ENCODE results near the gene RBSN. TPM values are rescaled to one million over a fixed set of nuclear protein-coding genes. Genes with fewer than 3 reads are reported as not detected.

Gene RBSN
- total RNA-seq, 1 experiment from 2014 or later, result 18.4 TPM

- POLR2A ChIA-PET, result no interaction called here
- intact Hi-C loops (cut with micrococcal nuclease), result no loop called here
- ATAC-seq (no peak), DNase-seq (ENCODE audit: low read depth, low spot score) (no peak)
- CTCF ChIA-PET, result no interaction called here
- Histone ChIP-seq H2AFZ (ENCODE audit: low read depth, low read length, poor library complexity, severe bottlenecking) (no peak overlapping the region), H3K4me3 (replicated peaks in 1 of 2; ENCODE audit: low read depth in 1 of 2, low read length in 2 of 2) (no peak overlapping the region), H3K9me3 (ENCODE audit: control insufficient read depth in 1 of 2, insufficient read depth in 1 of 2, low read depth in 1 of 2, low read length in 2 of 2) (no peaks in the 10 kb centered on the region), H3K9ac (ENCODE audit: low read length) (no peak overlapping the region), H3K4me2 (ENCODE audit: low read length) (no peak overlapping the region), H3K9me2 (ENCODE audit: insufficient read depth) (no peaks in the 10 kb centered on the region), H3K79me2 (ENCODE audit: insufficient read depth, low read length) (no peaks in the 10 kb centered on the region), H3K27ac (ENCODE audit: low read depth, low read length) (no peak overlapping the region), H3K27me3 (ENCODE audit: insufficient read depth, low read length) (no peaks in the 10 kb centered on the region), H4K20me1 (ENCODE audit: insufficient read depth) (no peaks in the 10 kb centered on the region), H3K36me3 (ENCODE audit: control insufficient read depth in 1 of 2, insufficient read depth in 2 of 2, low read length in 2 of 2) (peaks cover 16 to 29% of the 10 kb centered on the region in 2 experiments; a peak in 3 of 4 replicates), H3K4me1 (ENCODE audit: control insufficient read depth in 1 of 2, insufficient read depth in 2 of 2, low read length in 2 of 2) (no peaks in the 10 kb centered on the region)
- RAD21 ChIA-PET (ENCODE audit: low non-redundant PET in 1 of 2, low total read pairs in 2 of 2, uncharacterized antibody in 2 of 2, unreplicated experiment in 2 of 2), result interaction anchor here in 1 of 2 experiments (0.6 kb wide), 1 partner anchor 1017 kb away, joined by 3 read pairs; no protein-coding TSS in a partner anchor
- BruUV-seq (replicated peaks), result no TSS peak
- no peak for TF ChIP-seq ATF3 (IDR thresholded peaks at IDR 0.05)
- no peak for TF ChIP-seq EGR1 (IDR thresholded peaks at IDR 0.05; ENCODE audit: low read depth)
- no peak for TF ChIP-seq RAD21 (IDR thresholded peaks at IDR 0.05; ENCODE audit: low read depth)
- no peak for TF ChIP-seq CBX3 (IDR thresholded peaks at IDR 0.05; ENCODE audit: low read depth)
- no peak for TF ChIP-seq ZNF274 (IDR thresholded peaks at IDR 0.05; ENCODE audit: low read depth, low read length)
- TF ChIP-seq SP1 (IDR thresholded peaks at IDR 0.05; ENCODE audit: low read depth), result no peak
- TF ChIP-seq MAX (IDR thresholded peaks at IDR 0.05), result no peak
- TF ChIP-seq POLR2AphosphoS5 (IDR thresholded peaks at IDR 0.05; ENCODE audit: low read depth, low read length), result no peak
- no peak for TF ChIP-seq ZFX (IDR thresholded peaks at IDR 0.05)
- TF ChIP-seq FOSL1 (IDR thresholded peaks at IDR 0.05; ENCODE audit: low read depth), result no peak
- TF ChIP-seq YY1 (IDR thresholded peaks at IDR 0.05; ENCODE audit: extremely low read depth, insufficient replicate concordance, low read depth, low read length), result no peak
- TF ChIP-seq REST (IDR thresholded peaks at IDR 0.05; ENCODE audit: low read depth), result no peak
- TF ChIP-seq SRF (IDR thresholded peaks at IDR 0.05; ENCODE audit: low read depth), result no peak
- TF ChIP-seq EZH2phosphoT487 (IDR thresholded peaks at IDR 0.05; ENCODE audit: borderline replicate concordance), result no peak
Measured at GRCh38 chr3:15032650-15033049, 66.3 kb downstream of the RBSN start.

Data from HCT116 (cell line).